H9 (cell line): ENCODE data around the gene VSIG2. TPM values are rescaled to one million over a fixed set of nuclear protein-coding genes. Genes with fewer than 3 reads are reported as not detected.

Source experiments
- DNase-seq: peaks from one replicate; pipeline ENCODE4 v3.0.0-alpha.2; 2017
- H2AFZ ChIP-seq: one replicate; pipeline ENCODE4 v1.6.1; 2013; ENCODE audit warnings: mild to moderate bottlenecking, low read length, control low read depth, moderate library complexity
- H2AK5ac ChIP-seq: 2 replicates; pipeline ENCODE4 v1.6.1; 2013; ENCODE audit warnings: low read length, control low read depth, mixed read lengths; ENCODE audit not compliant: insufficient read length
- H2BK120ac ChIP-seq: one replicate; pipeline ENCODE4 v1.6.1; 2013; ENCODE audit warnings: low read depth, mild to moderate bottlenecking, low read length, control low read depth, inconsistent platforms; ENCODE audit not compliant: poor library complexity, severe bottlenecking
- H2BK12ac ChIP-seq: 2 replicates; pipeline ENCODE4 v1.6.1; 2013; ENCODE audit warnings: low read length, control low read depth, mixed read lengths, low read depth; ENCODE audit not compliant: insufficient read length
- H2BK15ac ChIP-seq: 2 replicates; pipeline ENCODE4 v1.6.1; 2013; ENCODE audit warnings: low read depth, low read length, control low read depth
- H2BK20ac ChIP-seq: one replicate; pipeline ENCODE4 v1.6.1; 2013; ENCODE audit warnings: low read depth, mild to moderate bottlenecking, low read length, control low read depth, inconsistent platforms; ENCODE audit not compliant: poor library complexity, severe bottlenecking
- H2BK5ac ChIP-seq: 2 replicates; pipeline ENCODE4 v1.6.1; 2013; ENCODE audit warnings: low read length, control low read depth, mixed read lengths; ENCODE audit not compliant: insufficient read length
- H3K14ac ChIP-seq: 2 replicates; pipeline ENCODE4 v1.6.1; 2013; ENCODE audit warnings: low read length, control low read depth; ENCODE audit not compliant: insufficient read depth
- H3K18ac ChIP-seq: 2 replicates; pipeline ENCODE4 v1.6.1; 2013; ENCODE audit warnings: low read depth, mild to moderate bottlenecking, mixed read lengths, low read length, control low read depth; ENCODE audit not compliant: insufficient read length
- H3K23ac ChIP-seq: 2 replicates; pipeline ENCODE4 v1.6.1; 2013; ENCODE audit warnings: low read length, control low read depth, mixed read lengths, low read depth; ENCODE audit not compliant: insufficient read length
- H3K23me2 ChIP-seq: 2 replicates; pipeline ENCODE4 v1.6.1; 2013; ENCODE audit warnings: low read depth, mild to moderate bottlenecking, mixed read lengths, low read length, control low read depth; ENCODE audit not compliant: insufficient read length, poor library complexity, severe bottlenecking
- H3K27ac ChIP-seq: 2 replicates; pipeline ENCODE4 v1.5.1; 2013; ENCODE audit warnings: low read length, control low read depth, mixed read lengths, low read depth; ENCODE audit not compliant: insufficient read length
- H3K27me3 ChIP-seq: 2 replicates; pipeline ENCODE4 v1.6.1; 2013; ENCODE audit warnings: low read length, control low read depth, inconsistent platforms; ENCODE audit not compliant: insufficient read depth
- H3K4ac ChIP-seq: 2 replicates; pipeline ENCODE4 v1.6.1; 2013; ENCODE audit warnings: low read depth, mild to moderate bottlenecking, control low read depth, inconsistent platforms, low read length, moderate library complexity
- H3K4me1 ChIP-seq: 2 replicates; pipeline ENCODE4 v1.6.1; 2013; ENCODE audit warnings: low read length, control low read depth, inconsistent platforms; ENCODE audit not compliant: insufficient read depth
- H3K4me2 ChIP-seq: 2 replicates; pipeline ENCODE4 v1.6.1; 2013; ENCODE audit warnings: low read length, control low read depth, mixed read lengths; ENCODE audit not compliant: insufficient read length, insufficient read depth
- H3K56ac ChIP-seq: 2 replicates; pipeline ENCODE4 v1.6.1; 2013; ENCODE audit warnings: low read depth, mild to moderate bottlenecking, mixed read lengths, low read length, control low read depth; ENCODE audit not compliant: insufficient read length
- H3K79me1 ChIP-seq: 2 replicates; pipeline ENCODE4 v1.6.1; 2013; ENCODE audit warnings: low read depth, mild to moderate bottlenecking, moderate library complexity, low read length, control low read depth, inconsistent platforms; ENCODE audit not compliant: insufficient read depth, poor library complexity, severe bottlenecking
- H3K79me2 ChIP-seq: 2 replicates; pipeline ENCODE4 v1.6.1; 2013; ENCODE audit warnings: low read length, control low read depth, inconsistent platforms; ENCODE audit not compliant: insufficient read depth
- H3K9ac ChIP-seq: 2 replicates; pipeline ENCODE4 v1.6.1; 2013; ENCODE audit warnings: low read length, control low read depth, mixed read lengths; ENCODE audit not compliant: insufficient read length; ENCODE audit errors: extremely low read depth
- H3K9me3 ChIP-seq: one replicate; pipeline ENCODE4 v1.6.1; 2013; ENCODE audit warnings: low read depth, low read length, inconsistent platforms; ENCODE audit not compliant: control insufficient read depth
- H3T11ph ChIP-seq: one replicate; pipeline ENCODE4 v1.6.1; 2013; ENCODE audit warnings: mild to moderate bottlenecking, low read length, control low read depth, inconsistent platforms
- H4K20me1 ChIP-seq: one replicate; pipeline ENCODE4 v1.6.1; 2013; ENCODE audit not compliant: control insufficient read depth, insufficient read length, insufficient read depth
- H4K5ac ChIP-seq: 2 replicates; pipeline ENCODE4 v1.6.1; 2013; ENCODE audit warnings: low read depth, mild to moderate bottlenecking, mixed read lengths, low read length, control low read depth; ENCODE audit not compliant: insufficient read length
- H4K8ac ChIP-seq: replicated peaks from 2 replicates; pipeline ENCODE4 v1.6.1; 2013; ENCODE audit warnings: low read length, control low read depth, mixed read lengths, low read depth; ENCODE audit not compliant: insufficient read length
- H4K91ac ChIP-seq: 2 replicates; pipeline ENCODE4 v1.6.1; 2013; ENCODE audit warnings: low read depth, mild to moderate bottlenecking, moderate library complexity, mixed read lengths, low read length, control low read depth; ENCODE audit not compliant: insufficient read length
- H3K27ac Mint-ChIP-seq, 3 experiments: 2 replicates in 2 of 3; 3 replicates in 1 of 3; pipeline ENCODE4 v1.8.0; 2020 to 2021; ENCODE audit warnings: mixed read lengths in 3 of 3, mild to moderate bottlenecking in 1 of 3, moderate library complexity in 1 of 3
- H3K27me3 Mint-ChIP-seq: 2 replicates; pipeline ENCODE4 v1.8.0; 2021; ENCODE audit warnings: low read depth, mild to moderate bottlenecking, moderate library complexity, mixed read lengths
- H3K36me3 Mint-ChIP-seq, 3 experiments: 2 replicates in 2 of 3; 3 replicates in 1 of 3; pipeline ENCODE4 v1.8.0; 2020 to 2021; ENCODE audit warnings: low read depth in 3 of 3, mixed read lengths in 3 of 3; ENCODE audit not compliant: insufficient read depth in 1 of 3
- H3K4me1 Mint-ChIP-seq, 2 experiments: 2 replicates each; pipeline ENCODE4 v1.8.0; 2020; ENCODE audit warnings: mixed read lengths in 2 of 2
- H3K4me3 Mint-ChIP-seq, 2 experiments: 2 replicates in 1 of 2; 3 replicates in 1 of 2; pipeline ENCODE4 v1.8.0; 2020 to 2021; ENCODE audit warnings: mild to moderate bottlenecking in 2 of 2, mixed read lengths in 2 of 2, moderate library complexity in 1 of 2
- H3K9me3 Mint-ChIP-seq, 2 experiments: 2 replicates in 1 of 2; 3 replicates in 1 of 2; pipeline ENCODE4 v1.8.0; 2020; ENCODE audit warnings: mild to moderate bottlenecking in 2 of 2, mixed read lengths in 2 of 2, moderate library complexity in 1 of 2
- CTCF ChIP-seq: fragments of 200-600 bp; sonication (generic); conservative IDR thresholded peaks from 3 replicates; pipeline ENCODE4 v1.8.0; 2021; ENCODE audit warnings: antibody characterized with exemption, mild to moderate bottlenecking
- WGBS: extraction: QIAGEN DNeasy Blood & Tissue Kit; methylation state at CpG from one replicate; pipeline ENCODE4 v1.1.7; 2013; ENCODE audit warnings: missing lambda C conversion rate, low lambda C conversion rate, mixed read lengths; ENCODE audit not compliant: insufficient read length; ENCODE audit errors: extremely low coverage; 5-methylcytosine and 5-hydroxymethylcytosine counted together
- long read RNA-seq: library from polyadenylated mRNA; unstranded; transcript quantifications from one replicate; pipeline ENCODE4 v2.0.0, GENCODE V29; 2020
- total RNA-seq: library from RNA; stranded (reverse); gene quantifications from 2 replicates; pipeline ENCODE4 v1.2.1, GENCODE V29; 2021

The VSIG2 gene
- not detected in 2 replicates for total RNA-seq
- long read RNA-seq = 0 reads

GRCh38 chr11:124751741-124752470, at the start of gene VSIG2:
VSIG2 (minus strand) TSS chr11:124752255; CDS start chr11:124752137, 118 bp downstream.
- no peak within 1 kb of the TSS for H3K56ac ChIP-seq
- no peak within 1 kb of the TSS for H2AK5ac ChIP-seq
- H4K20me1 ChIP-seq = no peaks in the 10 kb centered on the region
- peak within 1 kb of the TSS in 1 of 2 experiments; percentile 74; a peak in 3 of 5 replicates for H3K4me3 Mint-ChIP-seq
- no peak within 1 kb of the TSS for H4K8ac ChIP-seq
- H3T11ph ChIP-seq = no peak within 1 kb of the TSS
- H3K14ac ChIP-seq = no peak within 1 kb of the TSS
- H2BK120ac ChIP-seq = no peak within 1 kb of the TSS
- H2BK20ac ChIP-seq = no peak within 1 kb of the TSS
- H4K5ac ChIP-seq = no peak within 1 kb of the TSS
- DNase-seq = peak; percentile 35
- no peak within 1 kb of the TSS for H3K23ac ChIP-seq
- no peak within 1 kb of the TSS for H3K18ac ChIP-seq
- no peak within 1 kb of the TSS for H2AFZ ChIP-seq
- H4K91ac ChIP-seq = no peak within 1 kb of the TSS
- WGBS = no CpG with 5 or more reads among the region's 42 CpGs
- peaks cover 8% of the 10 kb centered on the region for H3K23me2 ChIP-seq
- H3K27me3 ChIP-seq = peaks cover 93% of the 10 kb centered on the region
- H3K4ac ChIP-seq = no peak within 1 kb of the TSS
- H3K36me3 Mint-ChIP-seq = no peaks in the 10 kb centered on the region; a peak in 2 of 7 replicates
- no peaks in the 10 kb centered on the region for H3K79me2 ChIP-seq
- H3K4me2 ChIP-seq = peak within 1 kb of the TSS; percentile 41
- no peak within 1 kb of the TSS for H2BK5ac ChIP-seq
- H2BK12ac ChIP-seq = no peak within 1 kb of the TSS
- peaks cover 65% of the 10 kb centered on the region for H3K27me3 Mint-ChIP-seq
- peaks cover 3% of the 10 kb centered on the region in 2 experiments; a peak in 2 of 5 replicates for H3K9me3 Mint-ChIP-seq
- H3K79me1 ChIP-seq = no peaks in the 10 kb centered on the region
- no peak within 1 kb of the TSS for H3K27ac Mint-ChIP-seq
- H3K4me1 ChIP-seq = peaks cover 3% of the 10 kb centered on the region; the same call in 1 of the 2 replicates
- no peaks in the 10 kb centered on the region for H3K9me3 ChIP-seq
- no peak within 1 kb of the TSS for H2BK15ac ChIP-seq
- no peak for TF ChIP-seq CTCF
- peaks cover 16 to 44% of the 10 kb centered on the region in 2 experiments for H3K4me1 Mint-ChIP-seq
- H3K9ac ChIP-seq = no peak within 1 kb of the TSS
- no peak within 1 kb of the TSS for H3K27ac ChIP-seq
